LNCAP (cell line): Measurements from ENCODE around the gene NDUFV1.

Source experiments
- TF ChIP-seq, protein P1 (sequence below): fragments of 450-650 bp; IDR thresholded peaks from 2 replicates; pipeline ENCODE4 v1.5.1; 2017; ENCODE audit warnings: mild to moderate bottlenecking

NDUFV1 gene

DNA sequence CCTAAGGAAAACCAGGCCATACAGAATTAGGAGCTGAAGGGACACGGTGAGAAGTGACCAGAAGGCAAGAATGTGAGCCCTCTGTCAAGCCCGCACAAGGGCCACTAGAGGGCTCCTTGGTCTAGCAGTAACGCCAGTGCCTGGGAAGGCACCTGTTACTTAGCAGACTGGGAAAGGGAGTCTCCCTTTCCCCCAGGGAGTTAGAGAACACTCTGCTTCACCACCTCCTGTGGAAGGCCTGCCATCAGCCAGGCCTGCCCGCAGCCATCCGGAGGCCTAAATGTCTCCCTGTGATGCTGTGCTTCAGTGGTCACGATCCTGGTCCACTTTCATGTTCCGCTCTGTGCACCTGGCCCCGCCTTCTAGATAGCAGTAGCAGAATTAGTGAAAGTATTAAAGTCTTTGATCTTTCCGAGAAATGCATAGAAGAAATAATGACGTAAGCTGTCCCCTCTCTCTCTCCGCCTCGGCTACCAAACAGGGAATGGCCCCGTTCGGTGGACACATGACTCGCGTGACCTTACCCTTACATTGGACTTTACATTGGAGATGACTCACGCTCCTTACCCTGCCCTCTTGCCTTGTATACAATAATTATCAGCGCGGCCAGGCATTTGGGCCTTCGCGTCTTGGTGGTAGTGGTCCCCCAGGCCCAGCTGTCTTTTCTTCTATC, 33.9 kb upstream of the NDUFV1 start:
- TF ChIP-seq, protein P1, sequence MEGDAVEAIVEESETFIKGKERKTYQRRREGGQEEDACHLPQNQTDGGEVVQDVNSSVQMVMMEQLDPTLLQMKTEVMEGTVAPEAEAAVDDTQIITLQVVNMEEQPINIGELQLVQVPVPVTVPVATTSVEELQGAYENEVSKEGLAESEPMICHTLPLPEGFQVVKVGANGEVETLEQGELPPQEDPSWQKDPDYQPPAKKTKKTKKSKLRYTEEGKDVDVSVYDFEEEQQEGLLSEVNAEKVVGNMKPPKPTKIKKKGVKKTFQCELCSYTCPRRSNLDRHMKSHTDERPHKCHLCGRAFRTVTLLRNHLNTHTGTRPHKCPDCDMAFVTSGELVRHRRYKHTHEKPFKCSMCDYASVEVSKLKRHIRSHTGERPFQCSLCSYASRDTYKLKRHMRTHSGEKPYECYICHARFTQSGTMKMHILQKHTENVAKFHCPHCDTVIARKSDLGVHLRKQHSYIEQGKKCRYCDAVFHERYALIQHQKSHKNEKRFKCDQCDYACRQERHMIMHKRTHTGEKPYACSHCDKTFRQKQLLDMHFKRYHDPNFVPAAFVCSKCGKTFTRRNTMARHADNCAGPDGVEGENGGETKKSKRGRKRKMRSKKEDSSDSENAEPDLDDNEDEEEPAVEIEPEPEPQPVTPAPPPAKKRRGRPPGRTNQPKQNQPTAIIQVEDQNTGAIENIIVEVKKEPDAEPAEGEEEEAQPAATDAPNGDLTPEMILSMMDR: peak; percentile 89

DNA sequence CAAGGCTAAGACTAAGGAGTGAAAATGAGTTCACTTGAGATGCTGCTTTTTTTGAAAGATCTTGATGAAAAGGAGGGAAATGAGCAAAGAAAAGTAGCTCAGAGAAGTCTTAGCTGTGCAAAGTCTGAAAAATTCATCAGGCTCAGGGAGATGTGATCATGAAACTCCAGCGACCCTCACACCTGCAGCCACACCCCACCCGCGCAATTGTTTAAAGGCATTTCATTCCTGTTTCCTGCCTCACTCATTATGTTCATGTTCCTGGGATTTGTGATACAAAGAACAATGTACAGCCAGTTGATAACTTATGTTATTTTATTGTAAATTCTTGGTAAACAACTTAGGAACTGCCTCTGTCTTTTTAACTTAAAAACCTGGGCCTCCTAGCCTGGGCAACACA, 31.8 kb upstream of the NDUFV1 start:
- TF ChIP-seq, protein P1: no peak

DNA sequence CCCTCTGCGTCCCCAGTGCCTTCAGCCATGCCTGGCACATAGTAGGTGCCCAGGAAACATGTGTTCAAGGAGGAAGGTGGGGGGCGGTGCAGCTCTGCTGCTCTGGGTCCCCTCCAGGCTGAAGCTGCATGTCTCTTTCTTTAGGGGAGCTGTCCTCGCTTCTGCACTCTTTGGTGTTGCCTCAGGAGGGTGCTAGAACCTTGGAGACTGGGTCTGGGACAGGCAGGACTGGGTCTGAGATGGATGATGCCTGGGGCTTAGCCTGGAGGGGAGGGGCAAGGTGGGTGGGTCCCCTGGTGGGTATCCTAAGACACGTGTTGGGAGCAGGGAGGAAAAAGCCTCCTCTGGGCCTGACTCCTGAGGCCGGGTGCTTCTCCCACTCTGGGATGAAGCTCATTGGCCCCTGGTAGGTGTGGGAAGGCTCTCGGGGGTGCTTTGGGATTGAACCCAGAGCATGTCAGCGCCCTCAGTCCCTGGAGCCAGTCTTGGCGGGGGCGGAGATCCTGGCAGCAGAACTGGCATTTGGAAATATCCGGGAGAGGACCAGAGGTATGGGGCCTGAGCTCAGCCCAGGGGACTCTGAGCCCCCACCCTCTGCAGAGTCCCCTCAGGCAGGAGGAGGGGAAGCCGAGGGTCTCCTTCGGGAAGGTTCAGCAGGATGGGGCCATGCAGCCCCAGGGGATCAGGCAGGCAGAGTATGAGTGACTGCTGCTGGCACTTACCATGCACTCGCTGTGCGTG, 29.8 kb upstream of the NDUFV1 start:
- TF ChIP-seq, protein P1: no peak

DNA sequence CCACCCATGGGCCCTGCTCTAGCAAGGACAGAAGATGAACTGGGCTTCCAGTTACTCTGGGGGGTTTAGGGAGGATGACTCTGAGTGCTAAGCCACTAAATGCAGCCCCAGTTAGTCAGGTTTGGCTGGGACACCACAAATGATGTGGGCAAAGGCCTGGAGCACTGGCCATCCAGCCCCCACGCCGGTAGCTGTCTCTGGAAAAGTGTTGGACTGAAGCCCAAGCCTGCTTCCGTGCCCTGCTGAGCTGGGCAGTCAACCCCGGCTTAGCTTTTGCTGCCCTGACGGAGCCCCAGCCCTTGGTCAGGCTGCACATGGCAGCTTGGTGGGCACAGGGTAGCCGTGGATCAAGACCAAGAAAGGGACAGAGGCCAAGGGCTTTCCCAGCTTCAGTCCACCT, 28.8 kb upstream of the NDUFV1 start:
- TF ChIP-seq, protein P1: no peak

DNA sequence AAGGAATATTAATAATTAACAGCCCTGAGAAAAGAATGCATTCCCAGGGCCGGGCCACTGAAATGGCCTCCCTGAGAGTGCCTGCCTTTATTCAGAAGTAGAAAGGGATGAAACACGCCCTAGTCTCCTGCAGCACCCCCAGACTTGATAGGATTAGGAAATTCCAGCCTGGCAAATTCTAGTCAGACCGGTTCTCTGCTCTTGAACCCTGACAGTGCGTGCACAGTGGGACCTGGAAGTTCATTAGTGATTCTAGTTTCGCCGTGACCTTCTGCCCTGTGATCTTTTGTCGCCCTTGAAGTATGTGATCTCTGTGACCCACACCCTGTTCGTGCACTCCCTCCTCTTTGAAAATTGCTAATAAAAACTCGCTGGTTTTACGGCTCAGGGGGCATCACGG, 25.3 kb upstream of the NDUFV1 start:
- TF ChIP-seq, protein P1: no peak

DNA sequence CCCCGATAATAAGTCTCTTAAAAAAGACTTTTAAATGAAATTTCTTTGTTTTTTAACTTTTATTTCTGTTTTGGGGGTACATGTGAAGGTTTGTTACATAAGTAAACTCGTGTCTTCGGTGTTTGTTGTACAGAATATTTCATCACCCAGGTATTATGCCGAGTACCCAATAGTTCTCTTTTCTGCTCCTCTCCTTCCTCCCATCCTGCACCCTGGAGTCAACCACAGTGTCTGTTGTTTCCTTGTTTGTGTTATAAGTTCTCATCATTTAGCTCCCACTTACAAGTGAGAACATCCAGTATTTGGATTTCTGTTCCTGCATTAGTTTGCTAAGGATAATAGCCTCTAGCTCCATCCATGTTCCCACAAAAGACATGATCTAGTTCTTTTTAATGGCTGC, 24.7 kb upstream of the NDUFV1 start:
- TF ChIP-seq, protein P1: no peak

DNA sequence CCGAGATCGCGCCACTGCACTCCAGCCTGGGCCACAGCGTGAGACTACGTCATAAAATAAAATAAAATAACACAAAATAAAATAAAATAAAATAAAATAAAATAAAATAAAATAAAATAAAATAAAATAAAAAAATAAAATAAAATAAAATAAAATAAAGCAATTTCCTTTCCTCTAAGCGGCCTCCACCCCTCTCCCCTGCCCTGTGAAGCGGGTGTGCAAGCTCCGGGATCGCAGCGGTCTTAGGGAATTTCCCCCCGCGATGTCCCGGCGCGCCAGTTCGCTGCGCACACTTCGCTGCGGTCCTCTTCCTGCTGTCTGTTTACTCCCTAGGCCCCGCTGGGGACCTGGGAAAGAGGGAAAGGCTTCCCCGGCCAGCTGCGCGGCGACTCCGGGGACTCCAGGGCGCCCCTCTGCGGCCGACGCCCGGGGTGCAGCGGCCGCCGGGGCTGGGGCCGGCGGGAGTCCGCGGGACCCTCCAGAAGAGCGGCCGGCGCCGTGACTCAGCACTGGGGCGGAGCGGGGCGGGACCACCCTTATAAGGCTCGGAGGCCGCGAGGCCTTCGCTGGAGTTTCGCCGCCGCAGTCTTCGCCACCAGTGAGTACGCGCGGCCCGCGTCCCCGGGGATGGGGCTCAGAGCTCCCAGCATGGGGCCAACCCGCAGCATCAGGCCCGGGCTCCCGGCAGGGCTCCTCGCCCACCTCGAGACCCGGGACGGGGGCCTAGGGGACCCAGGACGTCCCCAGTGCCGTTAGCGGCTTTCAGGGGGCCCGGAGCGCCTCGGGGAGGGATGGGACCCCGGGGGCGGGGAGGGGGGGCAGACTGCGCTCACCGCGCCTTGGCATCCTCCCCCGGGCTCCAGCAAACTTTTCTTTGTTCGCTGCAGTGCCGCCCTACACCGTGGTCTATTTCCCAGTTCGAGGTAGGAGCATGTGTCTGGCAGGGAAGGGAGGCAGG, 23.2 kb upstream of the NDUFV1 start, which contains the start of gene GSTP1:
TSS of gene GSTP1 (plus strand) at position 566 of the 958 bp plus-strand sequence. CDS start at position 598, 32 bp downstream.
- TF ChIP-seq, protein P1: no peak
